HG02938 (cell line): Measurements from ENCODE around the gene SOX6.
"Not testable (repeated sequence)": the region's sequence is repeated elsewhere in the genome, so short reads cannot be mapped to it uniquely, and the experiment has no call there.

Experiments used
- ATAC-seq: cut with Tn5 transposase; IDR thresholded peaks from one replicate; pipeline ENCODE4 v1.9.1; 2021; ENCODE audit warnings: mild to moderate bottlenecking, moderate library complexity; ENCODE audit not compliant: unreplicated experiment

The SOX6 gene

GRCh38 chr11:16111690-16112089, 244.7 kb downstream of the SOX6 start:
- ATAC-seq: no peak

DNA sequence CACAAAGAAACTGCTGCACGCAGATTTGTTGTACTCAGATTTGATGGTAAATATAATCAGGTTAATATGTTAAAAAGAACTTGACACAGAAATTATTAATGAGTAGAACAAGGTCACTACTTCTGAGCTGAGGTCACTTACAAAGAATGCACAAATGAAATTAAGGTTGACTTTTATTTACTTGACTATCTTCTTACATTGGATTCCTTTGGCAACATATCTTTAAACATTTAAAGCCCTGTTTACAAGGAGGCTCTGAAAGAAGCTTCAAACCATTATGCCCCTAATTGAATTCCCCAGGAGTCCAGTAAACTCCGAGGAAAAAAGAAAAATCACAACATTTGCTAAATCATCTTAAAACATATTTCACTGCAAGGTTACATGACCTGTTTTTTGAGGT, 245.5 kb downstream of the SOX6 start:
- no peak for ATAC-seq

DNA sequence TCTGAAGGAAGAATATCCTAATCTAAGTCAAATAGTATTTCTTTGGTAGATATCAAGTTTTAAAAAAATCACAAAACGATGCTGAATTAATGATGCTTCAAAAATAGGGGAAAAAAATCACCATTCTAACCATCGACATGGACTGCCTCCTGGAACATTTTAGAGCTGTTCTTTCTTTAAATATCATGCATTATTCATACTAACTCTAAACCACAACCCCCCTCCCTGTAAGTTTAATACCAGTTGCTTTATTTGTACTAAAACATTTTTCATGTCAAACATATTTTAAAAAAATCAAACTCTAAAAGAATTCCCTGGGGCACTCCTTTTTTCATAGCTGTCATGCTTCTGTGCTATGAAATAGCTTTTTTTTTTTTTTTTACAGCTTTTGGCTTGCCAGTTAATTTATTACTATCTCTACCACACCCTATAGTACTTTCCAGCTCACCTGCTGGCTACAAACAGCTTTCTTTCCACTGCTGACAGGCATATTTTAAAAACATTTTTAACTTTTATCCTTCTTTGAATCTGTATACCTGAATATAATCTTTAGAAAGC, 256.9 kb downstream of the SOX6 start:
- no peak for ATAC-seq

- no peak for ATAC-seq
Observed at GRCh38 chr11:16098526-16099205, 257.7 kb downstream of the SOX6 start.

DNA sequence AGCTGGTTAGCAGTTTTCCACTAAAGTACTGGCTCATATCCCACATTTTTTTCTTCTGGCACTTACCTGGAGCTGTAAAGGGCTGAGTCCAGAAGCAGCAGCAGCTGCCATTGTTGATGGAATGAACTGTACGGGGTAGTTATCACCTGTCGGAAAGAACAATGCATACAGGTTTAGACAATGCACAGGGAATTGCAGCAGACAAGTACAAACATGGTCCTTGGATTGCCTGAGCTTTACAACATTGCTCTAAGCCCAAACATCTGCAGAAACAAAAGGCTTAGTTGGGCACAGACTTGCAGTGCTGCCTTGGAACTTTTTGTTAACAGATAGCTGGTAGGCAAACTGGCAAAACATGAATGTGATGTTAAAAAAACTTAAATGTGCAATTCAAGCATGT, 258.8 kb downstream of the SOX6 start:
- ATAC-seq: no peak

- ATAC-seq: no peak
Observed at GRCh38 chr11:16096336-16096735, 260.0 kb downstream of the SOX6 start.

GRCh38 chr11:16095756-16096155, 260.6 kb downstream of the SOX6 start:
- no peak for ATAC-seq

- no peak for ATAC-seq
Observed at GRCh38 chr11:16093889-16094653, 262.3 kb downstream of the SOX6 start.

- no peak for ATAC-seq
Observed at GRCh38 chr11:16091862-16092261, 264.5 kb downstream of the SOX6 start.

DNA sequence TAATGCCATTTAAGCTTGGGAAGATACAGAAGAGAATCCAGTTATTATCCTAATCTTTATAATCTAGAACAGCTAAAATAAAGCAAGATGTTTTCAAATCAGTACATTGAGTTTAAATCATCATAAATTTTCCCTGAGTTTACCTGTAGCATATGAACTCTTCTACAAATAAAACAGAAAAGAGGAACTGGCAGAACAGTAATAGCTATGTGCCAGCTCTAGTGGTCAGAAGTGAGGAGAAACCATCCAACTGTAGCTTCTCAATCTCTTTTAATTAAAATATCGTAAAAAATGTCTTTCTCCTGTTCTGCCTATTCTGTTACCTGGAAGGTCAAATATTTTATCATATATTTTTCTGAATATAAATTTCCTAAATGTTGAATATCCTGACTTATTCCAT, 266.9 kb downstream of the SOX6 start:
- ATAC-seq: no peak

DNA sequence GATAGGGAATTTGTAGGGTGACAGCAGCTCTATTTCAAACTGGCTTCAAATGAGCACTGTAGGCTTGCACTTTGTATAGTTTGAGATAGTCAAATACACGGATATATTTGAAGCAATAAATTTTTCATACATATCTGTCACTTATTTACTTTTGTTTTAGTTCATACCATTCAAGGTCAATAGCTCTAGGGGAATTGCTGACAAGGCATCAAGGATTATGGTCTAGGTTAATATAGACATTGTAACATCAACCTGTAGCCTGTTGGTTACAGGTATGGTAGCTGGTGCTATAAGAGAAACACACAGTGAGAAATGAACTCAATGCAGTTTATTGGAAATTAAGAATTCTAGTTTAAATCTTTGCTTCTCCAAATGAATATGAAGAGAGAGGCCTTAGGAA, 267.6 kb downstream of the SOX6 start:
- ATAC-seq: no peak

- ATAC-seq: no peak
Observed at GRCh38 chr11:16087886-16088285, 268.5 kb downstream of the SOX6 start.

DNA sequence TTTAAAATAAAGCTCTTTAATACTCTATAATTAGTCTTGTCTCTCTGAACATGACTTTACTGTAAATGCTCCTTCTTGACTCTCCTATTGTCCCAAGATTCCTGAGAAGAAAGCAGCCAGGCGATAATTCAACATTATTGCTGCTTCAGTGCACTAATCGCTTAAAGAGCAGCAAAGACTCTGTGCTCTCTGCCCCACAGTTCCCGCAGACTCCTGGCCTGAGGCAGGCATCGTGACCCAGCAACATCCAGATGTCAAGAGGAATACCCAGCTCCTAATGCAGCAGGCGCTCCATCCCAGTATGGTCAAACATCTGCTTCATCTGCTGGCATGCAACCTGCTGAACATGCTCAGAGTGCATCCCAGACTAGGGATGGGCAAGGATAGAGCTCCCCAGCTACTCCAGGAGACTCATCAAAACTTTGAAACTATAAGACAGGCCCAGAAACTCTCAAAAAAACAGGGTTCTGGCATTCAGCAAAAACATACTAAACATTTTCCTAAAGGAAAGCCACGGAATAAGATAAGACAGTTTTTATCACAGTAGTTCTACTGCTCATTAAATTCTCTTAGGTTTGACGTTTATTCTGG, 270.0 kb downstream of the SOX6 start:
- ATAC-seq: no peak

- ATAC-seq: no peak
Observed at GRCh38 chr11:16082095-16083055, 274.0 kb downstream of the SOX6 start.

DNA sequence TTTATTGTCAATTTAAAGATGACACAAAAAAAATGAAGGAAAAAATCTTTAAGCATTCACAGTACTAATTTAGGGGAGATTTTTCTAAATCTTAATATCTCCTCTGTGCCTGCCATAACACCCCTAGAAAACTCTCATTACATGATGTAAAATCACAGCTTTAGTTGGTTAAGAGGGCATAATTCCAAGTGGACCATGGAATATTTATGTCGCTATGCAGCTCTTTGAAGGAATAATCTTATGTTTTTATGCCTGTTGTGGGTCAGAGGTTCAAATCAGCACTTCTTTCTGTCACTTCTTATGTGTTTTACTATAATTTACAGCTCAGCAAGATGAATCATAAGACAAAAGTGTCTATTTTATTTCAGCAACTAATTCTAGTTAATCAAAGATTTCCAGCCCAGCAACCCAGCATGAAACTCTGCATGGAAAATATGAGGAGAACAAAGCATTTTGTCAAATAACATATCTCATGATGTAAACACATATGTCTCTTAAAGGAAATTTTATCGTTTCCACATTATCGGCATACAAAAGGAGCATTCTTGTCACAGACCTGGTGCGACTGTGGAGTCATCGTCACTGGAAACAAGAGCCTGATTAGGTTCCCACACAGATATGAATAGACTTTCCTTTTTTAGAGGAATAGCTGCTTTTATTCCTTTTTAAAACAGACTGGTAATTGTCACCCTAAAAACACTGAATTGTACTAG, 274.8 kb downstream of the SOX6 start:
- no peak for ATAC-seq

DNA sequence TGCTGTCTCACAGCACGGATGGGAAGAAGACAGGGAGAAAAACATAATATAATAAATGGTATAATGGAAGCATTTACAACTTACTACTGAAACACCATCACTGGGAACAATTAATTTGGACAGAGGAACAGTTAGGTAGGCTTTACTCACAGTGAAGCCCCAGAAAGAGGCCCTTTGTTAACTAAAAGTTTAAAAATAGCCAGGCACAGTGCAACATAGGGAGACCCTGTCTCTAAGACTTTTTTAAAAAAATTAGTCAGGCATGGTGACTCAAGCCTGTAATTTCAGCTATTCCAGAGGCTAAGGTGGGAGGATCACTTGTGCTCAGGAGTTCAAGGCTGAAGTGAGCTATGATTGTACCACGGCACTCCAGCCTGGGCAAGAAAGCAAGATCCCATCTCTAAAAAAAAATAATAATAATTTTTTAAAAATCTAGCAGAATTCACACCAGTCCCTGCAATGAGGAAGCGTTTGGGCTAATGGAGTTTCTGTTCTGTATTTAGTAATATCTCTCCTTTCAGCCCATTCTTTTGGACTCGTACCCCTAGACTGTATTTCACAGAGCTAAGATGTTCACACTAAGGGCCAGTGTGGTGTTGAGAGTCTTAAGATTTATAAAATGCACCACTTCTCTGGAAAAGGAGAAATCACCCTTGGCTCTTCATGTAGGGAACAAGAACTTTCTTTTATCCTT, 275.5 kb downstream of the SOX6 start:
- no peak for ATAC-seq

- no peak for ATAC-seq
Observed at GRCh38 chr11:16078936-16079335, 277.4 kb downstream of the SOX6 start.

GRCh38 chr11:16070573-16070972, 285.8 kb downstream of the SOX6 start:
- no peak for ATAC-seq

GRCh38 chr11:16067268-16067667, 289.1 kb downstream of the SOX6 start:
- ATAC-seq: not testable (repeated sequence)
